ENCODE results near the gene GET4. TPM values are rescaled to one million over a fixed set of nuclear protein-coding genes. Genes with fewer than 3 reads are reported as not detected.

Gene GET4
- polyA plus RNA-seq, 1 of the 3 experiments (the other 2 are of a cell fraction) = 63.1 TPM

GRCh38 chr7:898855-899681 is 22.7 kb downstream of the GET4 start:
- Histone ChIP-seq H3K9me3 (no peaks in the 10 kb centered on the region), H2AFZ (ENCODE audit: low read depth) (no peak overlapping the region), H3K4me1 (ENCODE audit: control insufficient read depth in 1 of 2, insufficient read depth in 2 of 2, low read depth in 1 of 2, low read length in 1 of 2) (peaks cover 4 to 17% of the 10 kb centered on the region in 2 experiments; a peak in 3 of 4 replicates), H3K9ac (no peak overlapping the region), H3K4me3 (ENCODE audit: low read depth in 2 of 2, low read length in 1 of 2) (no peak overlapping the region), H3K79me2 (ENCODE audit: insufficient read depth) (no peaks in the 10 kb centered on the region), H3F3A (replicated peaks; ENCODE audit: insufficient read depth) (peaks cover 9% of the 10 kb centered on the region), H3K4me2 (no peak overlapping the region), H3K36me3 (replicated peaks in 1 of 2; ENCODE audit: control insufficient read depth in 1 of 2, insufficient read depth in 2 of 2, low read length in 1 of 2) (peaks cover 0 to 37% of the 10 kb centered on the region in 2 experiments), H3K27ac (ENCODE audit: low read depth in 2 of 2, low read length in 1 of 2) (no peak overlapping the region), H3K27me3 (ENCODE audit: insufficient read depth) (no peaks in the 10 kb centered on the region), H3K9me2 (no peaks in the 10 kb centered on the region), H4K20me1 (ENCODE audit: insufficient read depth) (no peaks in the 10 kb centered on the region)
- no peak for DNase-seq
- TF ChIP-seq FOSL2 (IDR thresholded peaks at IDR 0.05; ENCODE audit: borderline replicate concordance, low read depth) = no peak
- no peak for TF ChIP-seq ZBTB33 (IDR thresholded peaks at IDR 0.05; ENCODE audit: borderline replicate concordance, low read depth)
- TF ChIP-seq MEF2A (IDR thresholded peaks at IDR 0.05; ENCODE audit: borderline replicate concordance, low read depth) = no peak
- no peak for TF ChIP-seq JUND (IDR thresholded peaks at IDR 0.05)
- no peak for TF ChIP-seq NRF1 (IDR thresholded peaks at IDR 0.05; ENCODE audit: low read depth, low read length)
- TF ChIP-seq PBX3 (IDR thresholded peaks at IDR 0.05) = no peak
- no peak for TF ChIP-seq SIN3A (IDR thresholded peaks at IDR 0.05; ENCODE audit: borderline replicate concordance, low read depth, low read length)
- no peak for TF ChIP-seq ELF1 (IDR thresholded peaks at IDR 0.05)
- no peak for TF ChIP-seq NFIC (IDR thresholded peaks at IDR 0.05; ENCODE audit: borderline replicate concordance)
- no peak for TF ChIP-seq REST (IDR thresholded peaks at IDR 0.05; ENCODE audit: low read depth, low read length)
- TF ChIP-seq FOXM1 (IDR thresholded peaks at IDR 0.05; ENCODE audit: low read depth) = no peak
- no peak for TF ChIP-seq RFX5 (IDR thresholded peaks at IDR 0.05; ENCODE audit: low read length)
- no peak for TF ChIP-seq CTCF (IDR thresholded peaks at IDR 0.05)
- no peak for TF ChIP-seq CHD2 (IDR thresholded peaks at IDR 0.05; ENCODE audit: low read length, partially characterized antibody)
- no peak for TF ChIP-seq EP300 (IDR thresholded peaks at IDR 0.05; ENCODE audit: borderline replicate concordance in 1 of 2, low read depth in 1 of 2, low read length in 1 of 2)
- TF ChIP-seq YY1 (IDR thresholded peaks at IDR 0.05; ENCODE audit: low read depth) = no peak
- TF ChIP-seq RCOR1 (IDR thresholded peaks at IDR 0.05; ENCODE audit: low read length) = no peak
- TF ChIP-seq EZH2phosphoT487 (IDR thresholded peaks at IDR 0.05; ENCODE audit: borderline replicate concordance, low read depth) = no peak
- ChIA-PET POLR2A (no interaction called here), CTCF (interaction anchor here (0.5 to 3.6 kb wide), 4 partner anchors 10 to 284 kb away, joined by 3 to 15 read pairs (median 6); no protein-coding TSS in a partner anchor)
- 94% methylated on average over 51 of the region's 54 CpGs for WGBS (ENCODE audit: low lambda C conversion rate)
